Activated CD8-positive, alpha-beta memory T cell treated with anti-CD3 and anti-CD28 coated beads, Interleukin-2, amount 50 U/mL, for 4 hours (primary cell): ENCODE results near the gene SCART1.
"Not testable (repeated sequence)": the region's sequence is repeated elsewhere in the genome, so short reads cannot be mapped to it uniquely, and the experiment has no call there.

Source experiments
- DNase-seq: peaks from one replicate; pipeline ENCODE4 v3.0.0-alpha.2; 2020

Gene SCART1

GRCh38 chr10:133456041-133456951 is 2.6 kb downstream of the SCART1 start:
- DNase-seq, result no peak

GRCh38 chr10:133457100-133457841 is 3.5 kb downstream of the SCART1 start:
- DNase-seq, result no peak

DNA sequence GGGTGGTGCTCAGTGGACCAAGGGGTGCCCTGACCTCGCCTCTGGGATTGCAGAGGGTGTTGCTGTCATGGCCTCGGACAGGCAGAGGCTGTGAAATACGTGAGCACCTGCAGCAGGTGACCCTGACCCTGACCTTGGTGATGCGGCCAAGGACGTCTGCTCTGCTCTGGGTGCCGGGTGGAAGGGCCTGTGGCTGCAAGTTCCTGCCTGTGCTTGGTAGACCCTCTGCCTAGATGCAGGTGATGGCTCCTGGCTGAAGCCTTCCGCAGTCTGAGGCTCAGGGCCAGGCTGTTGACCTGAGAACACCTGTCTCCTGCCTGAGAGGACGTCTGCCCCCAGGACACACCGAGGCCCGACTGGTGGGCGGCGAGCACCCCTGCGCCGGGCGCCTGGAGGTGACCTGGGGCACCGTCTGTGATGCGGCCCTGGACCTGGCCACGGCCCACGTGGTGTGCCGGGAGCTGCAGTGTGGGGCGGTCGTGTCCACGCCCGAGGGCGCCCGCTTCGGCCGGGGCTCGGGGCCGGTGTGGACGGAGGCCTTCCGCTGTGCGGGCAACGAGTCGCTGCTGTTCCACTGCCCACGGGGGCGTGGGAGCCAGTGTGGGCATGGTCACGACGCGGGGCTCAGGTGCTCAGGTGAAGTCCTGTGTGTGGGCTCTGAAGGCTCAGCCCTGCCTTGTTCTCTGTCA is 4.4 kb downstream of the SCART1 start:
- DNase-seq, result no peak

- no peak for DNase-seq
Measured at GRCh38 chr10:133458710-133459453, 5.1 kb downstream of the SCART1 start.

DNA sequence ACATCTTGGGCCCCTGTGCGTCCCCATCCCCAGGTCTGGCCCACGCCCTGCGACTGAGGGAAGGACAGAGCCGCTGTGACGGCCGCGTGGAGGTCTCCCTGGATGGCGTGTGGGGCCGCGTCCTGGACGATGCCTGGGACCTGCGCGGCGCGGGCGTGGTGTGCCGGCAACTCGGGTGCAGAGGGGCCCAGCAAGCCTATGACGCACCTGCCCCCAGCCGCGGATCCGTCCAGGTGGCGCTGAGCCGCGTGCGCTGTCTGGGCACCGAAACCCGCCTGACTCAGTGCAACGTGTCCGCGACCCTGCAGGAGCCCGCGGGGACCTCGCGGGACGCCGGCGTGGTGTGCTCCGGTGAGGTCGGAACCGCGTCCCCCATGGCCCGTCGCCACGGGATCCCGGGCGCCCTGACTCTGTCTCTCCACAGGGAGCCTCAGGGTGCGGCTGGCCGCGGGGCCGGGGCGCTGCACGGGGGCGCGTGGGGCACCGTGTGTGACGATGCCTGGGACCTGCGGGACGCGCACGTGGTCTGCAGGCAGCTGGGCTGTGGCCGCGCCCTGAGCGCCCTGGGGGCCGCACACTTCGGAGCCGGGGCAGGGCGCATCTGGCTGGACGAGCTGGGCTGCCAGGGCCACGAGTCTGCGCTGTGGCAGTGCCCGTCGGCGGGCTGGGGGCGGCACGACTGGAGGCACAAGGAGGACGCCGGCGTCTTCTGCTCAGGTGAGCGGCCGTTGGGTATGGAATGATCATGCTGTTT is 5.9 kb downstream of the SCART1 start:
- DNase-seq, result no peak

DNA sequence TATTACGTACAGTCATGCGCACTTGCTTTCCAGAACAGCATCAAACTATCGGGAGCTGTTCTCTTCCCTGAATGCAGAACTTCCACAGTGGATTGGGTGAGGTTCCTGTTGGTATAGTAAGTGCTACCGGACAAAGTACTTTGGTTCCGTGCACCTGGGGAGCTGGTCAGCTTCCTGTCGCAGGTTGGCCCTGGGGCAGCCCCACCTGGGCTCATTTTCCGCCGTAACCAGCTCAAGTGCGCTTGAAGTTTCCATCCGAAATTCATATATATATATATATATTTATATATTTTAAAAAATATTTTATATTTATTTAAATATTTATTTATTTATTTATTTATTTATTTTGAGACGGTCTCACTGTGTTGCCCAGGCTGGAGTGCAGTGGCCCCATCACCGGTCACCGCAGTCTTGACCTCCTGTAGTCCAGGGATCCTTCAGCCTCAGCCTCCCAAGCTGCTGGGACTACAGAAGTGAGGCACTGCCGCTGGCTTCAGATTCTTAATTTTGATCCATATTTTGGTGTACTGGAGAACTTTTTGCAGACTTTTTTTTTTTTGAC is 6.5 kb downstream of the SCART1 start:
- no peak for DNase-seq

DNA sequence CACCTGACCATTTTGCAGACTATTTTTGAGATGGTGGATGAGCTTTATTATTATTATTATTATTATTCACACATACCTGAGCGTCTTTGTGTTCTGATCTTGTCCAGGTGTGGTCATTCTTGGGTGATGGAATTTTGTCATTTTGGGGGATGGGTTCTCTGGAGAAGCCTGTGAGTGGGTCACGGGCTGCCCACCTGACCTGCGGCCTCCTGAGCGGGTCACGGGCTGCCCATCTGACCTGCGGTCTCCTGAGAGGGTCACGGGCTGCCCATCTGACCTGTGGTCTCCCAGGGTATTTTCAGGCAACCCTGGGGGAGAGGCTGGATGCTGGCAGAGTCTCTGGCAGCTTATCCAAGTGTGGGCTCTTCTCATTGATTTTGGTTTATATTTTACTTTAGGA is 7.3 kb downstream of the SCART1 start:
- no peak for DNase-seq

- DNase-seq, result no peak
Measured at GRCh38 chr10:133461841-133462240, 8.1 kb downstream of the SCART1 start.

DNA sequence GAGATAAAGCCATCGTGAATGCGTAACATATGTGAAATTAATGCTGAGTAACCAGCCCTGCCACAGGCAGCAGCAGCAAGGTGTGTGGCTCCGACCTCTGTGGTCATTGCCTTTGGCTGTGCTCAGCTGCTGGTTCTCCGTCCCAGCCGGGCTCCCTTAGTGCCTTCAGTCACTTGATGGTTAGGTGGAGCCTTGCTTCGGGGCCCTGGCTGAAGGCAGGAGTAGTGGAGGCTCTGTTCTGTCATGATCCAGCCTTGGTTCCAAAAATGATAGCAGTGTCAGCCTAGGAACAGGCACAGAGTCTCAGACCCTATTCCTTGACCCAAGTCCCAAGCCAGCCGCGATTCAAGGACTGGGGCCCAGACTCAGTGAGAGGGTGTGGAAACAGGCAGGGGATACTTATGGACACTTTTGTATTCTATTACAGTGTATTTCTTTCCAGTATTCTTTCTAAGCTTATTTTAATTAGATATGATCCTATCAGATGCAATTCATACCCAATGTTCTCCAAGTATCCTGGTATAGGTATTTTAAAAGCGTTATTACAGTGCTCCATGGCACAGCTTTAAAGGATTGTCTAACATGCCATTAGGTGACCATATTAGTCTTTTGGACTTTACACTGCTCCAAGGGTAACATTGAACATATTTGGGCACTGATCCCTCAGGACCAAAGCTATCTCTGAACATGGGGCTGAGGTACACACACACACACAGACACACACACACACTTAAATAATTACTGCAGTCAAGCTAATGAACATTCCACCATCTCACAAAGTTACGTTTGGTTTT is 9.0 kb downstream of the SCART1 start:
- DNase-seq, result no peak

DNA sequence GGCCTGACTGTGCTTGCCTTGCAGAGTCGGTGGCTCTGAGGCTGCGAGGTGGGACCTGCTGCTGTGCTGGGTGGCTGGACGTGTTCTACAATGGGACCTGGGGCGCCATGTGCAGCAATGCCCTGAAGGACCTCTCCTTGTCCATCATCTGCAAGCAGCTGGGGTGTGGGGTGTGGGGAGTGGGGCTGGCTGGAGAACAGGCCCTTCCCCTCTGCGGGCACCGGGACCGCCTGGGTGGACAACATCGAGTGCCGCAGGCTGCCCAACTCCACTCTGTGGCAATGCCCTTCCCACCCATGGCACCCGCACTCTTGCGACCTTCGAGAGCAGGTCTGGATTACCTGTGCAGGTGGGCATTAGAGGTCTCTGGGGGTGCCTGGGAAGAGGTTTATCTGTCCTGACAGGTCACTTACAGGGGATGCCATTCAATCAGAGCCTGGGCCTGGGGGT is 10.9 kb downstream of the SCART1 start:
- no peak for DNase-seq

DNA sequence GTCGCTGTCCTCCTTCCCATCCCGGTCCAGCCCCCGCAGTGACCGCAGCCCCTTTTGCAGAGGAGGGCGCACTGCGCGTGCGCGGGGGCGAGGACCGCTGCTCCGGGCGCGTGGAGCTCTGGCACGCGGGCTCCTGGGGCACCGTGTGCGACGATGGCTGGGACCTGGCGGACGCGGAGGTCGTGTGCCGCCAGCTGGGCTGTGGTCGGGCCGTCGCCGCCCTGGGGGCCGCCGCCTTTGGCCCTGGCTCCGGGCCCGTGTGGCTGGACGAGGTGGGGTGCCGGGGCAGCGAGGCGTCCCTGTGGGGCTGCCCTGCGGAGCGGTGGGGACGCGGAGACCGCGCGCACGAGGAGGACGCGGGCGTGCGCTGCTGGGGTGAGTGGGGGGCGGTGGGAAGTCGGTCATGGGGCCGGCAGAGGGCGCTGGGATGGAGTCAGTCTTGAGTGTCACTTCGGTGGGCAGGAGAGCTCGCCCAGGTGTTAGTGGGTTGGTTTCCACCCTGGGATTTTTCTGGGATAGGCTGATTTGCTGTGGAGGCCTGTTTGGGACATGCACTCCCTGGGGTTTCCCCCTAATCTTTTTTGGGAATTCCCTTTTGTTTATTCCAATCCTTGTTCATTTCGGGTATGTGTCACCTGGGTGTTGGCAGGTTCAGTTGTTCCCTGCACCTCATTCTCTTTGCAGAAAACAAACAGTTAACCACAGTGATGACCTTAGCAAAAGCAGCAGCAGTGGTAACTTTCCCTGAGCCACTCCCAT is 11.6 kb downstream of the SCART1 start:
- no peak for DNase-seq

- no peak for DNase-seq
Measured at GRCh38 chr10:133465950-133466474, 12.3 kb downstream of the SCART1 start.

DNA sequence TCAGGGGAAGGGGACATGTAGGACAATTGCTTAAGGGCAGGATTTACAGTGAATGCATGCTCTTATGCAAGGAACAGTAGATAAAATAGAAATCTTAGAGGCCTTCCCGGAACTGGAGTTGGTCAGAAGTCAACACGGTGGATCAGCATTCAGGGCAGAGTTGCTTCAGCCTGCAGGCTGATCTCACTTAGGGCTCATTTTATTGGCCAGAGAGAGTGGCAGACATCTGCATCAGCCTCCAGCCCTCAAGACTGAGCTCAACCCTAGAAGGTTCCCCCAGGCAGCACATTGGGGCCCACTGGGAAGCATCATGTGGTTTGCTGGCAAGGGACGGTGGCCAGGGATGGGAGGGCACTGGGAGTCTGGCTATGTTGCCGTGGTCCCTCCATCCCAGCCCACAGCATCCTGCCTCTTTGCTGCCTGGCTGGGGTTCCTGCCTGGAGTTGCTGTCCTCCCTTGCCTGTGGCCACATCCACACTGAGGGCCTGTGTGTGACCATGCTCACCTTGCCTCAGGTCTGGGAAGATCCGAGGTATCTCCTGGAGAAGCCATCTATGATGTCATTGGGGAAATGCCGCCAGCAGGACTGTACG is 13.0 kb downstream of the SCART1 start:
- DNase-seq, result no peak

- DNase-seq, result no peak
Measured at GRCh38 chr10:133467286-133467911, 13.7 kb downstream of the SCART1 start.

DNA sequence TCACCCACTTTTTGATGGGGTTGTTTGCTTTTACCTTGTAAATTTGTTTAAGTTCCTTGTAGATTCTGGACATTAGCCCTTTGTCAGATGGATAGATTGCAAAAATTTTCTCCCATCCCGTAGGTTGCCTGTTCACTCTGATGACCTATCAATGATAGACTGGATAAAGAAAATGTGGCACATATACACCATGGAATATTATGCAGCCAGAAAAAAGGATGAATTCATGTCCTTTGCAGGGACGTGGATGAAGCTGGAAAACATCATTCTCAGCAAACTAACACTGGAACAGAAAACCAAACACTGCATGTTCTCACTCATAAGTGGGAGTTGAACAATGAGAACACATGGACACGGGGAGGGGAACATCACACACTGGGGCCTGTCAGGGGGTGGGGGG is 15.5 kb downstream of the SCART1 start:
- not testable (repeated sequence) for DNase-seq

DNA sequence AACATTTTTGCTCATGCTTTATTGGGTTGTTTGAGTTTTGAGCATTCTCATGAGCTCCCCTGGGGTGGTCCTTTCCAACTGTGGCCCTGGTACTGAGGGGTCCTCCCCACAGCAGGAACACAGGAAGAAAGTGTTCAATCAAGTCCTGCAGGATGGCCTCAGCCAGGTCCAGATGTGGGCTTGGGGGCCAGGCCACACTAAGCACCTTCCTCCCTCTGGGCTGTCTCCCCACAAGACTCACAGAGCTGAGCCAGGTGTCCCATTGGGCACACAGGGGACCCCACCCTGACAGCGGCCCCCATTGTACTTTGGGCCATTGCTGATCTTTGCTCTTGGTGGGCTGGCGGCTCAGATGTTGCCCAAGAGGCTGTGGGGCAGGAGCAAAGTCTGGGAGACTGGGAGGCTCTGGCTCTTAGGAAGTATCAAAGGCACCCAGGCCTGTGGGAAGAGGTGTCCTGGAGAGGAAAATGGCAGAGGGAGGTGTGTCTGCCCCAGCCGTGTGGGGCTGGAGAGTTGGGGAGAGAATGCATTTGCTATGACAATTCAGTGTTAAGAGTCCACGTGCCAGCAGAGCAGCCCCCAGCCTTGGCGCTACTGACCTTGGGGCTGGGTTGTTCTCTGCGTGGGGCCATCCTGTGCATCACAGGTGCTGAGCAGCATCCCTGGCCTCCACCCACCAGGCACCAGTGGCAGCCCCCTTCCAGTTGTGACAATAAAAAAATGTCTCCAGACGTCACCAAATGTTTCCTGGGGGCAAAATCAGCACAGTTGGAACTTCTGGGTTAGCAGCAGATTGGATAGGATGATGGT is 17.8 kb downstream of the SCART1 start:
- DNase-seq, result no peak

DNA sequence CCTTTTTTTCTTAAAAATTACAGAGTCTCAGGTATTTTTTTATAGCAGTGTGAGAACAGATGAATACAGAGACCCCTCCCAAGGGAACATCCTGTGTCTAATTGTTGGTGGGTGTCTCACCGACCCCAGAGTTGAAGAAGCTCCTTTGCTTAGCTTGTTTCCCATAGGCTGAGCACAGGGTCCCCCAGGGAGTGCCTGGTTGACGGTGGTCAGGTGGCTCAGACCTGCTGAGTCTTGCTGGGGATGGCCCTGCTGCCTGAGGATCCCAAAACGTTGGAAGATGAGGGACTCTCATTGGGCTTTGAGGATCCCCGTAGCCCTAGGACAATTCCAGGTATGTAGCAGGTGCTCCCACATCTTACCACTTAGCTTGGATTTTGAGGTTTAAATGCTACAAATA is 19.5 kb downstream of the SCART1 start:
- no peak for DNase-seq

DNA sequence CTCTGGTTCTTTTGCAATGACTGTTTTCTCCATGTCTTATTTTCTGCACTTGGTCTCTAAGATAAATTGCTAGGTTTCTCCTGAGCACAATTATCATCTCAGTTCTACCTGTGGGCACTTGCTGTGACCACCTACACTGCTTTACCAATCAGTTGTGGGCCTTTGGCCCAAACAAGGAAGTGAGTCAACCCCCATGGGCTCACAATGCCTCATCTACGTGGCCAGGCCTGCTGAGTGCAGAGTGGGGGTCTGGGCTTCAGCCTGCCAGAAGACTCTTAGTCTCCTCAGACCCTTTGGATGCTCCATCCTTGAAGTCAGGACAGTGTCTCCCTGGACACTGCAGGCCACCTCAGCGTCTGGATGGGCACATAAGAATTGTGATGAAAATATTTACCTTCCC is 20.3 kb downstream of the SCART1 start:
- no peak for DNase-seq
